ENCODE data around the gene PARL. TPM values are rescaled to one million over a fixed set of nuclear protein-coding genes. Genes with fewer than 3 reads are reported as not detected.

Gene PARL
- total and polyA plus RNA-seq, 2 donors (not counting 1 experiment from before 2014, with no cell fraction given): 30.2 to 55.9 TPM

GRCh38 chr3:183799461-183799860 lies 85.2 kb downstream of the PARL start:
- no peak for TF ChIP-seq EZH2 (IDR thresholded peaks at IDR 0.05; ENCODE audit: low read length, missing control alignments)
- no peak for TF ChIP-seq CTCF (conservative IDR thresholded peaks at IDR 0.05 in 1 of 2, IDR thresholded peaks at IDR 0.05 in 1 of 2; ENCODE audit: low read depth in 1 of 2, low read length in 2 of 2)
- H3K9ac ChIP-seq (ENCODE audit: insufficient read depth, low read length): no peak overlapping the region
- no peaks in the 10 kb centered on the region for H4K20me1 ChIP-seq (ENCODE audit: control insufficient read depth, extremely low read depth, insufficient read depth, low read length)
- no peak overlapping the region for H3K27ac ChIP-seq (ENCODE audit: insufficient read depth, low read length)
- H3K27me3 ChIP-seq (ENCODE audit: control insufficient read depth, insufficient read depth, low read length): no peaks in the 10 kb centered on the region
- H3K4me1 ChIP-seq (ENCODE audit: control insufficient read depth, extremely low read depth, insufficient read depth, low read length): no peaks in the 10 kb centered on the region
- no peak overlapping the region for H2AFZ ChIP-seq (ENCODE audit: low read length)
- no peak overlapping the region for H3K4me3 ChIP-seq (replicated peaks in 1 of 4; ENCODE audit: control extremely low read depth in 1 of 4, insufficient read depth in 1 of 4, low read depth in 3 of 4, low read length in 4 of 4)
- no peak for DNase-seq (ENCODE audit: low read depth in 2 of 2)
- H3K79me2 ChIP-seq (ENCODE audit: control insufficient read depth, insufficient read depth, low read length): no peaks in the 10 kb centered on the region
- no peaks in the 10 kb centered on the region for H3K9me3 ChIP-seq (ENCODE audit: control insufficient read depth, insufficient read depth, low read depth, low read length)
- peaks cover 19% of the 10 kb centered on the region for H3K36me3 ChIP-seq (ENCODE audit: control insufficient read depth, insufficient read depth, low read length)
- no peak overlapping the region for H3K4me2 ChIP-seq (ENCODE audit: extremely low read depth, insufficient read depth, low read length)

DNA sequence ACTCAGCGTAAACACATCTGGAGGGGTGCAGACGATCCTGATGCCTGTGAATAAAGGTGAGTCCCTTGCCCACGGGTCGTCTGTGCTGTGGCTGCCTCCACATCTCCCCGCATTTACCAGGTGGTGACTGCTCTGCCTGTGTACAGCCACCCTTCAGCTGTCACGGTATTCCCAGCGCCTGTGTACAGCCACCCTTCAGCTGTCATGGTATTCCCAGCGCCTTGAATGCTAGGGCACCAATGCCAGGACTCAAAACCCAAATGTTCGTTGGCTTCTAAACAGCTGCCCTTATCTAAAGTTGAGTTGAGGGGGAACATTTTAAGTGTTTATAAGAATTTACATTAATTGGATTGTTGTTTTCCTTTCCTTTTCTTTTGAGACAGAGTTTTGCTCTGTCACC lies 86.7 kb downstream of the PARL start:
- Histone ChIP-seq H3K4me2 (ENCODE audit: extremely low read depth, insufficient read depth, low read length) (no peak overlapping the region), H3K9me3 (ENCODE audit: control insufficient read depth, insufficient read depth, low read depth, low read length) (no peaks in the 10 kb centered on the region), H3K4me1 (ENCODE audit: control insufficient read depth, extremely low read depth, insufficient read depth, low read length) (no peaks in the 10 kb centered on the region), H2AFZ (ENCODE audit: low read length) (no peak overlapping the region), H3K9ac (ENCODE audit: insufficient read depth, low read length) (no peak overlapping the region), H3K4me3 (replicated peaks in 1 of 4; ENCODE audit: control extremely low read depth in 1 of 4, insufficient read depth in 1 of 4, low read depth in 3 of 4, low read length in 4 of 4) (no peak overlapping the region), H4K20me1 (ENCODE audit: control insufficient read depth, extremely low read depth, insufficient read depth, low read length) (no peaks in the 10 kb centered on the region), H3K27me3 (ENCODE audit: control insufficient read depth, insufficient read depth, low read length) (no peaks in the 10 kb centered on the region), H3K36me3 (ENCODE audit: control insufficient read depth, insufficient read depth, low read length) (peaks cover 15% of the 10 kb centered on the region), H3K27ac (ENCODE audit: insufficient read depth, low read length) (no peak overlapping the region), H3K79me2 (ENCODE audit: control insufficient read depth, insufficient read depth, low read length) (no peaks in the 10 kb centered on the region)
- DNase-seq (ENCODE audit: low read depth in 2 of 2): no peak
- TF ChIP-seq EZH2 (IDR thresholded peaks at IDR 0.05; ENCODE audit: low read length, missing control alignments) (no peak), CTCF (conservative IDR thresholded peaks at IDR 0.05 in 1 of 2, IDR thresholded peaks at IDR 0.05 in 1 of 2; ENCODE audit: low read depth in 1 of 2, low read length in 2 of 2) (no peak)

GRCh38 chr3:183796372-183796771 lies 88.3 kb downstream of the PARL start:
- H3K9ac ChIP-seq (ENCODE audit: insufficient read depth, low read length): no peak overlapping the region
- no peak for TF ChIP-seq CTCF (conservative IDR thresholded peaks at IDR 0.05 in 1 of 2, IDR thresholded peaks at IDR 0.05 in 1 of 2; ENCODE audit: low read depth in 1 of 2, low read length in 2 of 2)
- no peak for TF ChIP-seq EZH2 (IDR thresholded peaks at IDR 0.05; ENCODE audit: low read length, missing control alignments)
- no peaks in the 10 kb centered on the region for H3K79me2 ChIP-seq (ENCODE audit: control insufficient read depth, insufficient read depth, low read length)
- H4K20me1 ChIP-seq (ENCODE audit: control insufficient read depth, extremely low read depth, insufficient read depth, low read length): no peaks in the 10 kb centered on the region
- no peaks in the 10 kb centered on the region for H3K27me3 ChIP-seq (ENCODE audit: control insufficient read depth, insufficient read depth, low read length)
- DNase-seq (ENCODE audit: low read depth in 2 of 2): no peak
- no peaks in the 10 kb centered on the region for H3K9me3 ChIP-seq (ENCODE audit: control insufficient read depth, insufficient read depth, low read depth, low read length)
- H3K27ac ChIP-seq (ENCODE audit: insufficient read depth, low read length): no peak overlapping the region
- H3K4me1 ChIP-seq (ENCODE audit: control insufficient read depth, extremely low read depth, insufficient read depth, low read length): no peaks in the 10 kb centered on the region
- no peak overlapping the region for H2AFZ ChIP-seq (ENCODE audit: low read length)
- no peak overlapping the region for H3K4me2 ChIP-seq (ENCODE audit: extremely low read depth, insufficient read depth, low read length)
- peaks cover 12% of the 10 kb centered on the region for H3K36me3 ChIP-seq (ENCODE audit: control insufficient read depth, insufficient read depth, low read length)
- no peak overlapping the region for H3K4me3 ChIP-seq (replicated peaks in 1 of 4; ENCODE audit: control extremely low read depth in 1 of 4, insufficient read depth in 1 of 4, low read depth in 3 of 4, low read length in 4 of 4)
